HFF-Myc (cell line): Measurements from ENCODE around the gene ETV5.

Experiments
- DNase-seq: peaks from one replicate; pipeline ENCODE4 v3.0.0-alpha.2; 2011; ENCODE audit warnings: low read depth; ENCODE audit errors: extremely low read depth
- H3K4me3 ChIP-seq: replicated peaks from 2 replicates; pipeline ENCODE4 v1.5.1; 2011; ENCODE audit warnings: low read depth, mild to moderate bottlenecking, control low read depth, low read length
- TF ChIP-seq, protein P1 (sequence below): IDR thresholded peaks from 2 replicates; pipeline ENCODE4 v1.5.1; 2012; ENCODE audit warnings: mild to moderate bottlenecking, low read depth, low read length, control low read depth; ENCODE audit errors: missing control alignments

Gene ETV5

DNA sequence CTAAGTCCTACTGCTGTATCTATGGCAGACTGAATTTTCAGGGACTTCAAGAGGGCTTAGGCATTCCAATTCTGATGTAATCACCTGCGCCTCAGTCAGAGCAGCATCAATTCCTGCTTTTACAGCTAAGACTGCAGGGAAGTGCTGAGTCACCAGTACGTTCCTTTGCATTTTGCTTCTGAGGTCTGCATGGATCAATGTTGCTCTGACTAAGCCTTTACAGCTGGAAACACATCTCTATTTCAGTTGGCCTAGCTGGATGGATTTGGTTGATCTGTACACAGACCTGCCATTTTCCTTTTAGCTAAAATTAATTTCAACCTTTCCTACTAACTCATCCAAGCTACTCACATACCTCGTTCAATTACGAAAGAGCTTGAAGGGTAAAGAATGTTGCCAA lies 51.3 kb downstream of the ETV5 start:
- no peak for DNase-seq
- no peak overlapping the region for H3K4me3 ChIP-seq
- TF ChIP-seq, protein P1, sequence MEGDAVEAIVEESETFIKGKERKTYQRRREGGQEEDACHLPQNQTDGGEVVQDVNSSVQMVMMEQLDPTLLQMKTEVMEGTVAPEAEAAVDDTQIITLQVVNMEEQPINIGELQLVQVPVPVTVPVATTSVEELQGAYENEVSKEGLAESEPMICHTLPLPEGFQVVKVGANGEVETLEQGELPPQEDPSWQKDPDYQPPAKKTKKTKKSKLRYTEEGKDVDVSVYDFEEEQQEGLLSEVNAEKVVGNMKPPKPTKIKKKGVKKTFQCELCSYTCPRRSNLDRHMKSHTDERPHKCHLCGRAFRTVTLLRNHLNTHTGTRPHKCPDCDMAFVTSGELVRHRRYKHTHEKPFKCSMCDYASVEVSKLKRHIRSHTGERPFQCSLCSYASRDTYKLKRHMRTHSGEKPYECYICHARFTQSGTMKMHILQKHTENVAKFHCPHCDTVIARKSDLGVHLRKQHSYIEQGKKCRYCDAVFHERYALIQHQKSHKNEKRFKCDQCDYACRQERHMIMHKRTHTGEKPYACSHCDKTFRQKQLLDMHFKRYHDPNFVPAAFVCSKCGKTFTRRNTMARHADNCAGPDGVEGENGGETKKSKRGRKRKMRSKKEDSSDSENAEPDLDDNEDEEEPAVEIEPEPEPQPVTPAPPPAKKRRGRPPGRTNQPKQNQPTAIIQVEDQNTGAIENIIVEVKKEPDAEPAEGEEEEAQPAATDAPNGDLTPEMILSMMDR, result no peak

DNA sequence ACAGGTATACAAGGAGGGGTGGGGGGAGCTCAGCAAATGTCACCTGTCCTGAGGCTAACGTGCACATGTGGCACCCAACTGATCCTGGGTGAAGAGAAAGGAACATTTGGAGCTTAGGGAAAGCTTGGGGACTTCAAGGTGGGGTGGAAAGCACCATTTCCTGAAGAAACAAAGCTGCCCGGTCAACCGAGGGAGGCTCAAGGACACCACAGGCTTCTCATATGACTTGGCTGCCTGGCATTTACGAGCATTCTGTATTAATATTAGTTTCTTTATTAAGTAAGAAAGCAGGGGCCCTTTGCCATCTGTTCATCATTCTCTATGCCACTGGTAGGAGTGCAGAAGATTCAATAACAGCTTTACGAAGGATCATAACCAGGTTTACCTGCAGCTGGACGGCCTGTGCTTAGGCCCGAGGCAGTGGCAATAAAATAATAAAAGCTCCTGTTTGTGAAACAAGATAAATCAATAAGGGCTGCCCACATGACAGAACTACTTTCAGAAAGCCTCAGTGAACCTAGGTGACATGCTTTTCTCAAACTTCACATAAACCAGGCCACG lies 54.0 kb downstream of the ETV5 start:
- TF ChIP-seq, protein P1, result no peak

DNA sequence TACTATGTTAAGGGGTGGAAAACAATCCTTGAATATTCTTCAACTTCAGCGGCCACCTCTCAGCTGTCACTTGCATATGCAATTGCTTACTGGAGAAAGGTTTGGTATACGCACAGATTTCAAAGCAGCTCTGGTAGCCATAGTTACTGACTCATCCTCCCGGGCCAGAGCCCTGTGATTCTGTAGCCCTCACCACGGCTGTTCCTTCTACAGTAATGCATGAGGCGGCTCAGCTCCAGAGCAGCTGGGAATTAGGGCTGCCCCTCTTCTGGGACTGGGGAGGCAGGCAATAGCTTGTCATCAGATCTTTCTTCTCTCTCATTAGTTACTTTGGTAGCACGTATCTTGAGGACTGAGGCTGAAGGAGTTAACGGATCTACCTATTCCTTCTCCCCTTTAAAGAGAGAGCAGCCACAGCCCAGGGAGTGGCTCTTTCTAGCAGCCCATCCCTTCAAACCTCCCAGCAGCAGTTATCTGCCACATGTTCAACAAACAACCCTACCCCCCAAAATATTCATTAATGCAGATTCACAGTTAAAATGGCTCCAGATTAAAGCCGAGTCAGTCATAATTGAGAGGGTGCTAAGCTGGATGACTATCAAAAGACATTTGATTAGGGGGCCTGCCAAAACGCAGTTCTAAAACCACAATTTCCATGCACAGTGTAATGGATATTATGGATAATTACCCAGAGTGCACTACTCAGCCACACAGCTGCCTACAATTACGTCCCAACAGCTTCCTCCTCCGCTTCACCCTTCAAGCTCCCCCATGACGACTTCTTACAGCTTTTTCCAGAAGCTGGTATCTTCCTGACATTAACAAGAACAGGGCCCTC lies 54.7 kb downstream of the ETV5 start:
- no peak for DNase-seq
- no peak overlapping the region for H3K4me3 ChIP-seq
- TF ChIP-seq, protein P1, result no peak

More for the DNA sequence above, 54.0 kb downstream of the ETV5 start:
- H3K4me3 ChIP-seq, result no peak overlapping the region
- no peak for DNase-seq

DNA sequence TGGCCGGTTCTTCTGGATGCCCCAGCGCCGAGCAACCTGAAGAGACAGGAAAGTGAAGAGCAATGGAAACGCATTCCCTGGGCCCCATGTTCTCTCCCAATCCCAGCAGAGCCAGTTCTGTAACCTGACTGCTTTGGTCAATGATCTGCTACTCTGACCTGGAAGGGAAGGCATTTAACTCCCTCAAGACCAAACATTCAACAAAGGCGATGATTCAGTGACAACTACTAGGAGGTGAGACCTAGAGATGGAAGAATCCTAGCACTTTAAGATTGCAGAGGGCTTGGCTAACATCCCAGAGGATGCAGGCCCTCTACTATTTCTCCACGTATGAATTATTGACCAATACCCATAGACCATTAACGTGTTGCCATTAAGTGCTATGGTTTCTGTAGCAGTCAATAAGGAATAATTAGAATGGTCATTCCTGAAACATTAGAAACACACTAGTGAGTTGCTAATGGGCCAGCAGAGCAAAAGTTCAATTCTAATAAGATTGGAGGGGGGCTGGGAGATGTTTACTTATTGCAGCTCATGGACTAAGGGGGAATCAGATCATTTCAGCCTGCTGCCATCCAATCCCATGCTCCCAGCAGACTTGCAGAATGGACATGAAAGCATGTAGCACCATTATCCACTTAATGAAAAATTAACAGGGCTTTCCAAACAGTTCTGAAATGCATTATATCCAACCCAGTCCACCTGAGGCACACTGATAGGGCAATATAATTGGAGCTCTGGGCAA lies 56.6 kb downstream of the ETV5 start:
- TF ChIP-seq, protein P1, result no peak
- H3K4me3 ChIP-seq, result no peak overlapping the region
- no peak for DNase-seq

DNA sequence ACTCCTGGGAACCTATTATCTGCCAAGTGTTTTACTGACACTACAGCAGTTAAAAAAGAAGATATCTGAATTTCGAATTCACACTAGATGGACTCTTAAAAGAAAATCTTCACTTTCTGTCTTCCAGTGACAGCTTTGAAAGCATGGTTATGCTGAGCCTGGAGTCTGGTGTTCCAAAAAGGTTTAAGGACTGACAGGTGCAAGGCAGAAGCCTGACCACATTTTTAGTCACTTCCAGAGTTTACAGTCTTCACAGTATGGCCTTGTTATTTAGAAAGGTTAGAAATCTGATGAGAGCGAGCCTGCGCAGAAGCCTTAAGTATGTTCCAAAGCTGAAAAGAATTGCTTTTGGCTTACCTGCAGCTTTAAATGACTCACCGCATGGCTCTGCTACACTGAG lies 59.9 kb downstream of the ETV5 start:
- no peak for DNase-seq
- no peak overlapping the region for H3K4me3 ChIP-seq
- TF ChIP-seq, protein P1, result no peak

DNA sequence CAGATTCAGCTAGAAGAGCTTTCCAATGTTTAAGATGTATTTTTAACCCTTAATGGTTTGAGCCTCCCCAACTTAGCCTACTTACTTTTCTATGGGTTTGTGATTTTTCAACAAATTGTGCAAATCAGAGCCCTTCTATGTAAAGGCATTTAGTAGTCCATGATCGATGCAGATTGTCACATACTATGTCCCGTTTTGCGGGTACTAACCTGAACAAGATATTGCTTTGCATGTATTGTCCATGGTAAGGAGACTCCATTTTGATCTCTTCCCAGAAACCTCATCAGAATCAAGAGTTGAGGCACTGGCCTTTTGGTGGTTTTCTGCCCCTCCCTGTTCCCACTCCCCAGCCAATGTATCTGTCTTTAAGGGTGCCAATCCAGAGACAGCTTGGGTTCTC lies 60.8 kb downstream of the ETV5 start:
- TF ChIP-seq, protein P1, result no peak
- H3K4me3 ChIP-seq, result no peak overlapping the region
- DNase-seq, result no peak
